Daoy (cell line): ENCODE results near the gene VSTM4. TPM values are rescaled to one million over a fixed set of nuclear protein-coding genes. Genes with fewer than 3 reads are reported as not detected.

Experiments used
- DNase-seq: peaks from one replicate; pipeline ENCODE4 v3.0.0-alpha.2; 2015; ENCODE audit warnings: low read depth
- total RNA-seq: library from RNA; depleted of rRNA; stranded (reverse); fragments of >200 nt; shearing (Covaris generic); gene quantifications from 2 replicates; pipeline ENCODE4 v1.2.3, GENCODE V29; 2014

VSTM4 gene
- total RNA-seq, 1 experiment from 2014 or later, result 3.3 TPM

DNA sequence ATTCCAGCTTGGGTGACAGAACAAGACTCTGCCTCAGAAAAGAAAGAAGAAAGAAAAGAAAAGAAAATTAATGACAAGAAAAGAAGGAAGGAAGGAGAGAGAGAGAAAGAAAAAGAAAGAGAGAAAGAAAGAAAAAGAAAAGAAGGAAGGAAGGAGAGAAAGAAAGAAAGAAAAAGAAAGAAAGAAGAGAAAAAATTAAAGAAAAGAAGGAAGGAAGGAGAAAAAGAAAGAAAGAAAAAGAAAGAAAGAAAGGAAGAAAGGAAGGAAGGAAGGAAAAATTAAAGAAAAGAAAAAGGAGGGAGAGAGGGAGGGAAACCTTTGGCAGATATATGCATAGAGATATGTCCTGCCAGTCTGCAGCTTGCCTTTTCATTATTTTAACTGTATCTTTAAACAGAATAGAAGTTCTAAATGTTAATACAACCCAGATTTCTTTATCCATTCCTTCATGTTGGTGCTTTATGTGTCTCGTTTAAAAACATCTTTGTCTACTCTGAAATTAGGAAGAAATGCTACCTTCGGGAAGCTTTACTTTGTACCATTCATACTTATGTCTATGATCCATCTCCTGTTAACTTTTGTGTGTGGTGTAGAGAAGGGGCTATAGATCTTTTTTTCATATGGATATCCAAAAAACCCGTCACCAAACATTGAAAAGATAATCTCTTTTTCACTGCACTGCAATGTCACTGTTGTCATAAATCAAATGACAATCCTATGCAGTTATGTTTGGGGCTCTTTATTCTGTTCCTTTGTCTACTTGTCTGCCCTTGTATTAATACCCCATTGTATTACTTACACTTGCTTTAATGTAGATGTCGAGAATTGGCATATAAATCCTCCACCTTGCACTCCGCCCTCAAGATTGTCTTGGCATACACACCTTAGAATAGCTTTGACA lies 70.8 kb downstream of the VSTM4 start:
- DNase-seq, result no peak

DNA sequence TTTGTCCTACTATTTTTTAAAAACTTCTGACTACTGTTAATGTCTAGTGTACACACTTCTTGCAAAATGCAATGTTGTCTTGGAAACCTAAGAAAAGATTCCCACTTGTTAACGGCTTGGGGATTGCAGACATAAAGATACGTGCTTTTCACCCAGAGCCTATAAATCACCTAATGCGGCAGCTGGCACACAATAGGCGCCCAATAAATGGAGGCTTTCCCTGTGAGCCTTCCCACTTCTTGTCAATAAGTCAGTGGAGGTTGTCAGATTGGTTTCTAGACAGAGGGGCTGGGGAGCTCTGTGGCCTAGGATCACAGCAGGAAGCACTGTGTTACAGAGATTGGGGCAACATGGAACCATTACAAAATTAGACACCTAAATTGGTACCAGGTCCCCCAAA lies 74.7 kb downstream of the VSTM4 start:
- DNase-seq, result no peak

DNA sequence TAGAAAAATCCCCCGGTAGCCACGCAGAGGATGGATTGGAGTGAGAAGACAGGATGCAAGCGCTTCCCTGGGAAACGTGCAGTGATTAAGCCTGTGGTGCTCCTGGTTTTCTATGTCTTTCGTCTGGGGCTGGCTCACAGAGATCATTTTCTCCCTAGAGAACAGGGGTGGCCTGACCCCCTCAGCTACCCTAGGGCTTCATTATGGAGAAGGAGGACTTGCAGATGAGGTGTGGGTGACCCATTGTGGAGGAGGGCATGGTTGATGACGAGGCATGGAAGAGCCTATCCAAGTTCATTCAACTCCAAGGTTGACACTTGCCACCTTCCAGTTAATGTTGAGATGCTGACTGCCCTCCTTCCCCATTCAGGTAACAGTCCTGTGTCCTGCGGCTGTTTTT lies 75.9 kb downstream of the VSTM4 start:
- DNase-seq, result no peak

DNA sequence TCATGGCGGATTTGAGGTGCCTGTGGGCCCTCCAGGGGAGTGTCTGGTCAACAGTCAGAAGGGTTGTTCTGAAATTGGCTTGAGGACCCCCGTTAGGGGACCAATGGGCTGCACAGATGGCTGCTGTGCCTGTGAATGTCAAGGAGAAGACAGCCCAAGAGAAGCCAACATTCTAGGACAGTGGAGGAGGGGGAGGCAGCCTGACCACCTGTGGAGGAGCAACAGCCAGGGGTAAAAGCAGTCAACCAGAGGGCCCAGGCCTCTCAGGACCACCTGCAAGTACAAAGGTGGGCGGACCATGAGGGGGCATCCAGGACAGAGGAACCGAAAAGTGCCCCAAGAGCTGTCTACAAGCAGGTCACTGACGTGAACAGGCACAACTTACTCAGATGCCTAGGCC lies 76.6 kb downstream of the VSTM4 start:
- DNase-seq, result no peak

DNA sequence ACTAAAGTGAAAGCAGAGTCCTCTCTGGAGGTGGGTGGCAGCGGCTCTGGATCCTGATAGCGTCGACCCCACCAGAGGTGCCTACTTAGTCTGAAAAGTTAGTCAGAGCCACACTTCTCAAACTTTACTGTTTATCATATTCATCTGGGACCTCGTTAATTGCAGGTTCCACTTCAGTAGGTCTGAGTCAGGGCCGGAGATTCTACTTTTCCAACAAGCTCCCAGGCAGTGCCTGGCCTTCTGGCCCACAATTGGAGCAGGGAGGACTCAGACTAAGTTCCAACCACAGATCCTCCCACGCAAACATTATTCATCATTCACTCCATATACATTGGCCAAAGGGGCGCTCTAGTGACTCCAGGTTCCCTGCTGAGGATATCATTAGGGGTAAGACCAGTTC lies 78.1 kb downstream of the VSTM4 start:
- DNase-seq, result peak; percentile 91

DNA sequence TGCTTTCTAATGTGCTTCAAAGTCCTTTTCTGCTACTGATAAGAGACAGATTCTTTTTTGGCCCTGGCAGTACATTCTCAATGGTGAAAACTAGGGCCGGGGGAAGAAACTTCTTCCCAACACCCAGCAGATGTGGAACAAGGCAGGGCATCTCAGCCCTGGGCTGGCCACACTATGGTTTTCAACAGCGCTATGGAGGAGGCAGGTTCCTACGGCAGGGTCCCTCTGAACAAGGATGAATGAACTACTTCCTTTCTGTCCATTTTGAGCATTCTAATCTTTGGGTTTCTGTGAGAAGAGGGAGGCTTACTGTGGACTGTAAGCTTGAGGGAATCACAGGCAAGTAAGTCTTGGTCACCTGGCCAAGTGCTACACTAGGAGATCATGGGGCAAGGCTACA lies 78.7 kb downstream of the VSTM4 start:
- DNase-seq, result no peak

DNA sequence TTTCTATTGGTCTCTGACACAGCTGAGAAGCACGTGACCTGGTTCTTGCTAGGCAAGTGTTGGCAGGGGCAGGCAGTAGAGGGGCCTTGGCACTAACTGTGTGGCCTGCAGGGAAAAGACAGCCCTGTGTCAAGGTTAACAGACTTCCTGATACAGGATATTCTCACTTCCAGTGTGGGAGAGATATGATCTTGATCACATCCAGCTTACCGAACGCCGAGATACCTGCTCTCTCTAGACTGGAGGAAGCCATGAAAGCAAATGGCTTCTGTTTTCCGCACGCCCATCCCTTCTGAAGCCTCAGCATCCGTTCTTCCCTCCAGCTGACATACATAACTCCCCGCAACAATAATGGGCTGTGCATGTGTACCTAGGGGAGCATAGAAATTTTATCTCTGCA lies 79.4 kb downstream of the VSTM4 start:
- DNase-seq, result no peak

DNA sequence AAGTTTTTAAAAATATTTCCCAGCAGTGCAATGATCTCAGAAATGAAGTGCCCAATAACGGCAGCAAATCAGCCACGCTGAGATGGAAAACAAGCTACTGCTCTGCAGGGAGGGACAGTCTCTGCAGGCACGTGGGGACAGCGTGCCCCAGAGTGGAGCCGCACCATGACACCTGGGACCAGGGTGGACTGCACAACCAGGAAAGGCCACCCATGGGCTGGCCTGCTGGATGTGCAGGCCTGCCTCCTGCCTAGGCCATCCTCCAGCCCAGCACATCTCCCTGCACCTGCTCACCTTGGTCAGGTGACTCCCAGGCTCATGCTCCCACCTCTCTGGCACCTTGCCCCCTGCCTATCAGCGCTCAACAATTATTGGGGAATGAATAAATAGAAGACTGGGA lies 80.4 kb downstream of the VSTM4 start:
- no peak for DNase-seq

DNA sequence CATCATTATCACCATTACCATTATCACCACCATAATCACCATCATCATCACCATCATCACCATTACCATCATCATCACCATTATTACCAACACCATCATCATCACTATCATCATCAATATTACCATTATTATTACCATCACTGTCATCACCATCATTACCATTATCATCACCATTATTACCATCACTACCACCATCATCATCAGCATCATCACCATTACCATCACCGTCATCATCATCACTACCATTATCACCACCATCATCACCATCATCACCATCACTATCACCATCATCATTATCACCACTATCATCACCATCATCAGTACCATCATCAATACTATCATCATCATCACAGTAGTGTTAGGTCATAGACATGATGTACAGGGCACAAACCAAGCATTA lies 81.4 kb downstream of the VSTM4 start:
- DNase-seq, result no peak

DNA sequence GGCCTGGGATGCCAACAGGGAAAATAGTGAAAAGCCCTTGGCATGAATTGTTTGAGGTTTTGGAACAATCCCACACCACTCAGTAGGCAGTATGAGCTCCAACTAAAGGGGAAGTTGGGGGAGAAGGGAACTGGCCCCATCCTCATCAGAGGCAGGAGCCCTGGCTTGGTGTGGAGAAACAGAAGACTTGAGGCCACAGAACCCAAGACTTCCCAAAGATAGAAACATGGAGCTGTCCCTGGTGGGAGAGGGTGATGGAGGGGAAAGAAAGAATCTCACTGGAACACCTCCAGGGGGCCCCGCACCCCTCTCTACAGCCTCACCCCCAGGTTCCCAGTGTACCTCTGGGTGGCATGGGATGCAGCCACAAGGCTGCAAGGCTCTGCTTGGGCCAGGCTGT lies 85.7 kb downstream of the VSTM4 start:
- no peak for DNase-seq

DNA sequence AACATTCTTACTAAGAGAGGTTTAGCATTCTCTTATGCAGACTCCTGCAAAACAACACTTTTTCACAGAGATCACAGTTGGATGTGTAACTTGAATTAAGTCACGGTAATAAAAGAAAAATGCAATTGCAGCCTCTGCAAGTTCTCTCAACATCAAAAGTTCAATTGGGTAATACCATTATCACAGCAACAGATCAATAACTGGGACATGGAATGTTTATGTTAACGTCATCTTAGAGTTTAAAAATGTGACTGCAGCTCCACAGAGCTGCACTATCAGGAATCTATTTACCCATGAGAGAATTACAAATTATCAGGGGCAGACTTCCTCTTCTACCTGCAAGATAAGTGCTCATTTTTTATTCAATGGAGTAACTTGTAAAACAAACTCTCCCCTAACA lies 86.7 kb downstream of the VSTM4 start:
- DNase-seq, result no peak

DNA sequence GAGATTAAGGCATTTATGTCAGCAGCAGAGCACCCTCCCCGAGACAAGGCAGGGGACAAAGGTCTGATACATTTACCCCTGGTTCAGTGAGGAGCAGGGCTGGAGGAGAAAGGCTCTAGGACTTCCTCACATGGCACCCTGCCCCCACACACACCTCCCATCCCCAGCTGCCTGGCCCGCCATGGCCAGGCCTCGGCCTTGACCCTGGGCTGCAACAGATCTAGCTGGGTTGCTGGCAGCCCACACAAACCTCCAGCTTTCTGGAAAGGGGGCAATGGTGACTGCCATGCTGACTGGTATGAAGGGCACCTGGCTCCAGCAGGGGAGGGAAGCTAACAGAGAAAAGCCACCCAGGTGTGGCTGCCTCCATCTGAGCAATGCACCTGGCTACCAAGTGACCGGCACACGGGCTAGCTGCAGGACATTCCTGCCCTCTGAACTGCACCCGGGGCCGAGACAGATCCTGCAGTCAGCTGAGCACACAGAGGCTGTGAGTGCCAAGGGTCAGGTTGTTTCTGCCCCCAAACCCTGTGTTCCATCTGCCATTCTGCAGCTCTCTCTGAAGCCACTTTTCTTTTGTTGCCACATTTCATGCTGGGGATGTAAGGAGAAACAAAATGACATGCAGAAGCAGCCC lies 89.9 kb downstream of the VSTM4 start:
- no peak for DNase-seq

DNA sequence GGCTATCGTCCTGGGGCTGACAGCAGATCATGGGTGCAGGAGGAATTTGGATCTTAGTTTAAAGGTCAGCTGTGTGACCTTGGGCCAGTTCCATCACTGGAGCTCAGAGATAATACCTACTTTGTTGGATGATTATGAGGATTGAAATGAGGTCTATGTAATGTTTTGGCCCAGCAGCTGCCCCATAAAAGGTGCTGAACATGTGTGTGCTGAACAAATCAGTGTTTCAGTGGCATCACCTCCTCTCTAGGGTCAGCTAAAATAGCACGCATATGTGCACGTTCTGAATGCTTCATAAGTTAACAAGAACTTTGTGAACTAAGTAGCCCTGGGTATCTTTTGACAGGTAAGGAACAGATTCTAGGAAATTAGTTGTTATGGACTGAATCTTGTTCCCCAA lies 90.8 kb downstream of the VSTM4 start:
- DNase-seq, result no peak

DNA sequence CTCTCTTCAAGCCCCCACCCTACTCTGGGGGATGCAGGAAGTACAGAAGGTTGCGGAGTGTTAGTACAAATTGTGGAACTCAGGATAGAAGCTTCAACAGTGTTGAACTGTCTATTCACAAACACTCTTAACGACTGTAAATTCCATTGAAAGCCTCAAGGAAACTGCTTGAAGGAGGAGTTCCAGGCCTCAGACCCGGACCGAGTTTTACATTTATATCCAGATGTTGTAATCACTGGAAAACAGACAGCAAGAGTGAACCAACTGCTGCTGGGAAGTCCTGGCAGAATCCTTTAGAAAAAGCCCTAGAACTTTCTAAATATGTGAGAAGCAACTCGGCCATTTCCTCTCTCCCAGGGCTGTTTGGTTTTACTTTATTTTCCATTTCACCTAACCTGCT lies 91.6 kb downstream of the VSTM4 start:
- no peak for DNase-seq

DNA sequence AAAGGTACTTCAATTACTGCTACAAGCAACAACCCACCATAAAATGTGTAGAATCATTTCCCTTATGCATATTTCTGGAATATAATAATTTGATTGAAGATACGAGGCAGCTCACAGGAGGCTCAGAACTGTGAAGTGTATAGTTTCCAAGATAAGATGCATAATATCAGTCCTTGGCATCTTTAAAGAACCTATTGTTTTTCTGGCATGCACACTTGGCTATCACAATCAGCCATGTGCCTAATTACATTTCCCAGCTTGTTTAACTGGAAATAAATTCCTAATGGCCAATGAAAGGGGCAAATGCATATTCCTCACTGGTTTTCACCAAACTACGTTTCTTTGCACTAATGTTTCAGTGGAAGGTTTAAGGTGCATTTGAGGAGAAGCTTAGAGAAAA lies 92.3 kb downstream of the VSTM4 start:
- DNase-seq, result no peak

DNA sequence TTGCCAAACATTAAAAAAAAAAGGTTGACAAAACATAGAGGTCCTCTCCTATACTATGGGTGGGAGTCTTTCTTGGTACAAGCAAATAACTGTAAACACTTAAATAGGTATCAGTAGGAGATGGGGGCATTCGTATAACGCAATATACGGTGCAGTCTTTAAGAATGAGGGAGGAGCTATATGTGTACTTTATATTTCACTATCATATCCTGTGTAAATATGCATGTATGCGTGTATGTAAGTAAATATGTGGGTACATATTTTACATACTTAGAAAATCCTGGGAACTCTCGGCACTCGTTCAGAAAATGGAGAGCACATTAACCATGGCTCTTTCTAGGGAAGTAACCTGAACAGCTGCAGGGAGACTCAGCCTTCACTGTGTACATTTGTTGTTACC lies 93.6 kb downstream of the VSTM4 start:
- DNase-seq, result no peak

DNA sequence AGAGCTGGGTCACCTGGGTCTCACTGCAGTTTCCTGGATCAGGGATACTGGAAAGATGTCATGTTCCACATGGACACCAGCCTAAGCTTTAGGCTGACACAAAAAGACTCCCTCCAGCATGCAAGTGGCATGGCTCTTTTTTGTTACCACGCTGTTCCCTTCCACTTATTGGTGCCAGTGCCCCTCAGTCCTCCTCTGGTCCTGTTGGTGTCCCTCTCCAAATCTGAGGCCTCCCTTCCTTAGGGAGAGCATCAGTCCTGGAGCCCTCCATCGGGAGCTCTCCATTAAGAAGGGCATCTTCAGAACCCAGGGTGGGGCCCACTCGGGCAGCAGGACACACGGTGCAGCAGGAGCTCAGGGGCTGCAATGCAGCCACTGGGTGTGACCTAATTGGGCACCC lies 99.6 kb downstream of the VSTM4 start:
- no peak for DNase-seq

DNA sequence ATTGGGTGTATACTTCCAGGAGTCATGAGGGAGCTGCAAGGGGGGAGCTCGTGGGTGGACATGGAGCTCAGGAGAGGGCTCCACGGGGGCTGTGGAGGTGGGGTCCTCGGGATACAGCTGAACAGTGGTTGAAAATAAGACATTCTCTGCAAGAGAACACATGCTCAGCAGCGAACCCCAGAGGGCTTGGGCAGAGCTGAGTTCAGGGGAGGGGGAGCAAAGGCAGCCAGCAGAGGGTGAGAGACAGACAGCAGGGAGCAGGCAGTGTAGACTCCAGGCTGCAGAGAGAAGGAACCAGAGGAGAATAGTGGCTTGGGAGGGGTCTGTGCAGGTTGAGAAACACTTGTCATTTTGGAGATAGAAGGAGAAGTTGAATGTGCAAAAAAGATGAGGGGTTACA lies 102.7 kb downstream of the VSTM4 start:
- no peak for DNase-seq

DNA sequence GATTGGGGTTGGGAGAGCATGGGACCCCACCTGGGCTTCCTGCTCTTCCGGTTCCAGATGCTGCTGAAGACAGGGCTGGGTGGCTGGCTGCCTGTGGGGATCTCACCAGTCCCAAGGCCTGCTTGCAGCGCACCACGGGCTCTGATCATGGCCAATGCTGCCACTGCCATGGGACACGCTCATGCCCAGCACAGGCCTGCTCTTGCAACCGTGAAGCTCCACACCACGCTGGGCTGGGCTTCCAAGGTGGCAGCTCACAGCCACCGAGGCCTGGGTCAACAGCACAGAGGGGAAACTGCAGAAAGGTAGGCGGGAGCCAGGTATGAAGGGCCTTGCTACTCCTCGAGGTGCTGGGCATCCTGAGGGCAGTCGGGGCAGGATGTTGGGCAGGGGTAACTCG lies 103.6 kb downstream of the VSTM4 start:
- no peak for DNase-seq

DNA sequence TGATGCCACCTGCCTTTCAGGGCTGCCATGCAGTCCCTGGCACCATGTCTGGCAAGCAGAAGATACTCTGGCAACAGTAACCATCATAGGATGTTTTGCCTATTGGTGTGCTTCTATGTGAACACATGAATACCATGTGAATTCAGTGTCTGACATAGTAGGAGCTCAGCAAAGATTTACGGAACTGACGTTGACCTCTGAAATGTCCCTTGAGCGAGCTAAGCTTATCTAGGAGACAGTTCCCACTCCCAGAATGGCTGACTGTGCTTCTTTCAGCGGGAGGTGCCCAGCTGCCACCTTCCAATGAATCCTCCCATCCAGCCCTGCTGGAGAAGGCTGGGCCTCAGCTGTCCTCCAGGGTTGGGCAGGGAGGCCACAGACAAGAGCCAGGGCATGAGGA lies 104.5 kb downstream of the VSTM4 start:
- DNase-seq, result no peak

DNA sequence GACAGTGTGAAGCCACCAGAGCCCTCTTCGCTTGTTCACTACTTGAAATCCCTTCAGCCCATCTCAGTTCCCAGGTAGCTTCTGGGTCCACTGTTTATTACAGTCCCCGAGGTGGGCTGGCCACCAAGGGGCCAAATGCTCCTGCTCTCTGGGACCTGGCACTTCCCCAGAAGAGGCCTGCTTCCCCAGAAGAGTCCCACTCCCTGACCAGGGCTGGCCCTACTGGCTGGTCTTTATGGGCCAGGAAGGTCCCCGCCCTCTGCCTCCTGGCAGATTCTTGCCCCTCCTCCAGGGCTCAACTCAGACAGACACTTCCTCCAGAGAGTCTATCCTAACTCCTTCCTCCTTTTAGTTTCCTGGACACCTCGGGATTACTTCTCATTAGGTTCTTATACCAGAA lies 105.0 kb downstream of the VSTM4 start:
- DNase-seq, result no peak

DNA sequence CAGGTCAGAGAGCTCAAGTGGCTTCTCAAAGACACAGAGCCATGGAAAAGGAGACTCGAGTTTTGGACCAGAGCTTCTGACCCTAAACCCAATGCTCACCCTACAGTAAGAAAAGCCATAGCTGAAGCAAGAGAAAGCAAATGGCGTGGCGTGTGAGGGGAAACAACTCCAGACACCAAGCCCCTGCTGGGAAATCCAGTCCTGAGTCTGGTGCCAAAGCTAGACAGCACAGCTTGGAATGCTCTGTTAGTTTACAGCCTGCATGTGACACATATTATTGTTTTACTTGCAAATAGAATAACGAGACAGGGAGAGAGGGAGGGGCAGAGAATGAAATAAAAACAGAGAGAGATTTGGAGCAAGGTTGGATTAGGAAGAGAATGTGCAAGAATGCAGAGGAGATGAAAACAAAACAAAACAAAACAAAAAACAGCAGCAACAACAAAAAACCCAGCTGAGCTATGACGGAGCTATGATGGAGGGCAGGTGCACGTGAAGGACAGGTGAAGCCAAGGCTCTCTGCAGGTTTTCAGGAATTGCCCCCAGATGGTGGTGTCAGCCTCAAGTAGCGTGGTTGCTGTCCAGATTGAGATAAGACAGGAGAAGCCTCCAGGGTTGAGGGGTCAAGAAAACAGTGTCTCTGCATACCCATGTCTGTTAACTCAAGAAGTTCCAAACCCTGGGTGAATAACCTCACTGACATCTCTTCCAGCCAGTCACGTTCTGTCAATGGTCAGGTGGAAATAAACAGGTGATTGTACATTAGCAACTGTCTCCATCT lies 105.9 kb downstream of the VSTM4 start:
- no peak for DNase-seq
